Omental fat pad (tissue), 4 donors: ENCODE measurements around the gene UQCRC1. TPM values are rescaled to one million over a fixed set of nuclear protein-coding genes. Genes with fewer than 3 reads are reported as not detected.

ENCODE experiments used
- ATAC-seq: fragments of 150-250 bp; one replicate; pipeline ENCODE4 v1.9.1; 2016; ENCODE audit warnings: mild to moderate bottlenecking, moderate library complexity; ENCODE audit not compliant: low FRiP score
- DNase-seq: peaks from one replicate; pipeline ENCODE4 v3.0.0-alpha.2; 2019; ENCODE audit warnings: low spot score
- total RNA-seq, 4 donors: library from RNA; depleted of rRNA; stranded (reverse); fragments of >200 nt; gene quantifications; one replicate each; pipeline ENCODE4 v1.1.0, GENCODE V29; 2016
- TF ChIP-seq, protein P1 (sequence below), 3 donors: fragments of 450-650 bp; IDR thresholded peaks; one replicate each; pipeline ENCODE4 v1.5.1; 2016 to 2017; ENCODE audit warnings: antibody characterized with exemption in 3 of 3, mild to moderate bottlenecking in 3 of 3, moderate library complexity in 2 of 3

The UQCRC1 gene
- total RNA-seq, 4 donors from 2014 or later: 207 to 282 (median 254) TPM

GRCh38 chr3:48591436-48591835, 18.0 kb downstream of the UQCRC1 start:
- TF ChIP-seq, protein P1, sequence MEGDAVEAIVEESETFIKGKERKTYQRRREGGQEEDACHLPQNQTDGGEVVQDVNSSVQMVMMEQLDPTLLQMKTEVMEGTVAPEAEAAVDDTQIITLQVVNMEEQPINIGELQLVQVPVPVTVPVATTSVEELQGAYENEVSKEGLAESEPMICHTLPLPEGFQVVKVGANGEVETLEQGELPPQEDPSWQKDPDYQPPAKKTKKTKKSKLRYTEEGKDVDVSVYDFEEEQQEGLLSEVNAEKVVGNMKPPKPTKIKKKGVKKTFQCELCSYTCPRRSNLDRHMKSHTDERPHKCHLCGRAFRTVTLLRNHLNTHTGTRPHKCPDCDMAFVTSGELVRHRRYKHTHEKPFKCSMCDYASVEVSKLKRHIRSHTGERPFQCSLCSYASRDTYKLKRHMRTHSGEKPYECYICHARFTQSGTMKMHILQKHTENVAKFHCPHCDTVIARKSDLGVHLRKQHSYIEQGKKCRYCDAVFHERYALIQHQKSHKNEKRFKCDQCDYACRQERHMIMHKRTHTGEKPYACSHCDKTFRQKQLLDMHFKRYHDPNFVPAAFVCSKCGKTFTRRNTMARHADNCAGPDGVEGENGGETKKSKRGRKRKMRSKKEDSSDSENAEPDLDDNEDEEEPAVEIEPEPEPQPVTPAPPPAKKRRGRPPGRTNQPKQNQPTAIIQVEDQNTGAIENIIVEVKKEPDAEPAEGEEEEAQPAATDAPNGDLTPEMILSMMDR (IDR thresholded peaks at IDR 0.05): no peak
- DNase-seq (no peak), ATAC-seq (no peak)

GRCh38 chr3:48588230-48588629, 21.2 kb downstream of the UQCRC1 start:
- DNase-seq (no peak), ATAC-seq (no peak)
- TF ChIP-seq, protein P1 (IDR thresholded peaks at IDR 0.05): no peak

DNA sequence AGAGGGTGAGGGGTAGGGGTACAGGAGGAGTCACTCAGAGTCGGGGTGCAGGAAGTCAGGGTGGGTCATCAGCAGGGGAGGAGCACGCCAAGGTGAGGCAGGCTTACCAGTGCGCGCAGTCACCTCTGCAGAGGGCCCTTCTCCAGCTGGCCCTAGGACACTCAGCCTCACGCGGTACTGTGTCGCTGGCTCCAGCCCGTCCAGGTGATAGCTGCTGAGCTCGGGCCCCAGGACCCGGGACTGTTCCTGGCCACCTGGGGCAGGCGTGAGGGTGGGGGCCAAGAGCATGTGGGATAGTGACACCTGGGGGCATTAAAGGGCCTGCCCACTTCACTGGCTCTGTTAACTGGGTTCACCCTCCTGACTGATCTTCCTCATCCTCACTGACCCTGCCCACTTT, 21.8 kb downstream of the UQCRC1 start:
- TF ChIP-seq, protein P1 (IDR thresholded peaks at IDR 0.05): no peak
- no peak for ATAC-seq
- DNase-seq: no peak

DNA sequence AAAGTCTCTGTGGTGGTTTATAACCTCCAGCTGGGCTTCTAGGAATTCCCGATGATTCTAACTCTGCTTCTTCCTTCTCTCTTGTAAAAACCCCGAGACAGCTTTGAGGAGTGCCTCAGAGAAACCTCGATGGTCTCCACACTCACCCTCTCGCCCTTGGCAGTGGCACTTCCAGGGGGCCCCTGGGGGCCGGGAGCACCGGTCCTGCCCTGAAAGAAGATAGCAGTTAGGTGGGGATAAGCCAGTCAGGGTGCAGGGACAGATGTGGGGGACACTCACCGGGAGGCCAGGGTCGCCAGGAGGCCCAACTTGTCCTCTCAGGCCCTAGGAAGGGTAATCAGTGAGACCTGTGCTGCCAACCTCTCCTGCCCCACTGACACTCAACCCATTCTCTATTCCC, 24.0 kb downstream of the UQCRC1 start:
- DNase-seq: no peak

DNA sequence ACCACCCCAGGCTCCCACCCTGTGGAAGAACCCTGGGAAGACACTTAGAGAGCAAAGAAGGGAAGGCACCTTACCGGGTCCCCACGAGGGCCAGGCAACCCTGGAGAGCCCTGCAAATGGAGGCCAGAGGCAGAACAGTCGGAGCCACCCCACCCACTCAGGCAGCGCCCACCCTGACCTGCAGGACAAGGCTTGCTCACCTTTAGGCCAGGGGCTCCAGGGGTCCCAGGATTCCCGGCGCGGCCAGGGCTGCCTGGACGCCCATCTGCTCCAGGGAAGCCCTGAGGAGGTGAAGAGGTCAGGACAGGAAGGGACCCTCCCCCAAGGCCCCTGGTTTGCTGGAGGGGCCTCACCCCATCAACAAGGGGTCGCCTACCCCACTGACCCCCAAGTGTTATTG, 24.6 kb downstream of the UQCRC1 start:
- ATAC-seq (no peak), DNase-seq (no peak)
- TF ChIP-seq, protein P1 (IDR thresholded peaks at IDR 0.05): no peak

More for the DNA sequence above, 24.0 kb downstream of the UQCRC1 start:
- no peak for ATAC-seq
- TF ChIP-seq, protein P1 (IDR thresholded peaks at IDR 0.05): no peak

- DNase-seq (no peak), ATAC-seq (no peak)
- TF ChIP-seq, protein P1 (IDR thresholded peaks at IDR 0.05): no peak
Observed at GRCh38 chr3:48581621-48582481, 27.6 kb downstream of the UQCRC1 start.

DNA sequence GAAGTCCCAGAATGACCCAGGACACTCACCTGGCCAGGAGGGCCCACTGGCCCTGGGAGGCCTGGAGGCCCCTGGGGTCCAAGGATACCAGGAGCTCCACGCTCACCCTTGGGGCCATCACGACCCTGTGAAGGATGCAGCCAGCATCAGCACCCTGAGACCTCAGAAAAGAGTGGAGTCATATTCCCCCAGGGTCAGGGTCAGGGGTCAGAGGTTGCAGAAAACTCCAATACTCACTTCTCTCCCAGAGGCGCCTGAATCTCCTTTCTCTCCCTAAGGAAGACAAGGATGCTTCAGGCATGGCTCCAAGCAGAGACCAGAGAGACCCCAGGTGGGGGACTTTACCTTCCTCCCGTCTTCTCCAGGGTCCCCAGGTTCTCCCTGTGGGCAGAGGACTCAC, 32.8 kb downstream of the UQCRC1 start:
- TF ChIP-seq, protein P1 (IDR thresholded peaks at IDR 0.05): no peak
- ATAC-seq (no peak), DNase-seq (no peak)
